CD4-positive, CD25-positive, alpha-beta regulatory T cell (primary cell): ENCODE data around the gene SERINC5. TPM values are rescaled to one million over a fixed set of nuclear protein-coding genes. Genes with fewer than 3 reads are reported as not detected.
"Not testable (repeated sequence)": the region's sequence is repeated elsewhere in the genome, so short reads cannot be mapped to it uniquely, and the experiment has no call there.

Experiments
- ATAC-seq, 2 donors: fragments of 150-1000 bp; cut with Tn5 transposase; one replicate each; pipeline ENCODE4 v1.10.0; 2021; ENCODE audit warnings: low read depth in 2 of 2, moderate number of reproducible peaks in 2 of 2, moderate library complexity in 1 of 2
- DNase-seq, 3 donors: peaks; one replicate each; pipeline versions ENCODE4 v3.0.0 to v3.0.0-alpha.2; 2012 to 2022; ENCODE audit warnings: mixed read lengths in 1 of 3
- H3K27ac ChIP-seq: one replicate; pipeline ENCODE4 v1.7.0; 2013; ENCODE audit warnings: mild to moderate bottlenecking, low read length; ENCODE audit not compliant: insufficient read depth, poor library complexity, severe bottlenecking
- H3K27me3 ChIP-seq: one replicate; pipeline ENCODE4 v1.7.0; 2013; ENCODE audit warnings: low read length; ENCODE audit not compliant: control insufficient read depth, insufficient read depth
- H3K36me3 ChIP-seq: one replicate; pipeline ENCODE4 v1.7.0; 2013; ENCODE audit warnings: mild to moderate bottlenecking, low read length, moderate library complexity; ENCODE audit not compliant: control insufficient read depth, insufficient read depth
- H3K4me1 ChIP-seq: 2 replicates; pipeline ENCODE4 v1.7.0; 2013; ENCODE audit warnings: mild to moderate bottlenecking, low read length; ENCODE audit not compliant: insufficient read depth, control insufficient read depth, poor library complexity, severe bottlenecking
- H3K4me3 ChIP-seq: one replicate; pipeline ENCODE4 v1.7.0; 2013; ENCODE audit warnings: low read depth, mild to moderate bottlenecking, low read length, moderate library complexity
- H3K9me3 ChIP-seq, 2 experiments: 1 replicate in 1 of 2; 2 replicates in 1 of 2; pipeline ENCODE4 v1.7.0; 2013; ENCODE audit warnings: low read length in 2 of 2, mild to moderate bottlenecking in 1 of 2, moderate library complexity in 1 of 2; ENCODE audit not compliant: control insufficient read depth in 2 of 2
- H3K27ac Mint-ChIP-seq, 3 donors: one replicate each; pipeline ENCODE4 v1.8.0; 2020 to 2022; ENCODE audit warnings: mild to moderate bottlenecking in 3 of 3, mixed read lengths in 3 of 3, moderate library complexity in 2 of 3
- H3K27me3 Mint-ChIP-seq: one replicate; pipeline ENCODE4 v1.8.0; 2022; ENCODE audit warnings: mild to moderate bottlenecking, mixed read lengths
- H3K36me3 Mint-ChIP-seq: one replicate; pipeline ENCODE4 v1.8.0; 2020; ENCODE audit warnings: mixed read lengths
- H3K4me1 Mint-ChIP-seq, 4 donors: one replicate each; pipeline ENCODE4 v1.8.0; 2020 to 2022; ENCODE audit warnings: mixed read lengths in 4 of 4, mild to moderate bottlenecking in 1 of 4
- H3K4me3 Mint-ChIP-seq, 4 donors: one replicate each; pipeline ENCODE4 v1.8.0; 2020 to 2022; ENCODE audit warnings: mild to moderate bottlenecking in 4 of 4, mixed read lengths in 4 of 4, moderate library complexity in 3 of 4
- H3K9me3 Mint-ChIP-seq, 7 donors: one replicate each; pipeline ENCODE4 v1.8.0; 2020 to 2022; ENCODE audit warnings: mixed read lengths in 7 of 7, mild to moderate bottlenecking in 3 of 7, moderate library complexity in 2 of 7
- polyA plus RNA-seq, 4 donors: library from polyadenylated mRNA; unstranded; fragments of 300-500 nt; fragmentation: Illumina TruSeq; gene quantifications; one replicate each; pipeline ENCODE4 v1.2.3, GENCODE V29; 2021
- total RNA-seq: library from RNA; stranded (reverse); gene quantifications from one replicate; pipeline ENCODE4 v1.2.3, GENCODE V29; 2022

SERINC5 gene
- 80.3 TPM for total RNA-seq
- 10 to 100 TPM; 12.7 to 21.5 (median 14.9) TPM for polyA plus RNA-seq

- Mint-ChIP-seq H3K27ac (peak within 1 kb of the TSS; percentile 94 to 96 (median 95)), H3K36me3 (peaks cover 14% of the 10 kb centered on the region), H3K9me3 (peaks cover 0 to 3% (median 0%) of the 10 kb centered on the region in 7 donors), H3K4me3 (peak within 1 kb of the TSS; percentile 95 to 99 (median 96)), H3K27me3 (no peaks in the 10 kb centered on the region), H3K4me1 (peaks cover 17 to 57% (median 38%) of the 10 kb centered on the region in 4 donors)
- Histone ChIP-seq H3K36me3 (no peaks in the 10 kb centered on the region), H3K27me3 (no peaks in the 10 kb centered on the region), H3K27ac (peak within 1 kb of the TSS; percentile 86), H3K4me3 (peak within 1 kb of the TSS; percentile 100), H3K4me1 (peaks cover 37% of the 10 kb centered on the region), H3K9me3 (no peaks in the 10 kb centered on the region)
- ATAC-seq (peak; percentile 86 to 91), DNase-seq (peak; percentile 84 to 86 (median 85))
Measured at GRCh38 chr5:80255811-80256712, at the start of gene SERINC5. TSS of gene SERINC5 (minus strand) at chr5:80256048. CDS start at chr5:80255922, 126 bp downstream.

- no peak overlapping the region for H3K27ac ChIP-seq
- H3K36me3 ChIP-seq, result no peaks in the 10 kb centered on the region
- H3K27ac Mint-ChIP-seq, result peak overlapping the region in 1 of 3 donors; percentile 34
- DNase-seq (no peak), ATAC-seq (no peak)
- H3K27me3 ChIP-seq, result no peaks in the 10 kb centered on the region
- H3K4me3 ChIP-seq, result no peak overlapping the region
- H3K27me3 Mint-ChIP-seq, result no peaks in the 10 kb centered on the region
- H3K9me3 Mint-ChIP-seq, result no peaks in the 10 kb centered on the region
- no peak overlapping the region for H3K4me3 Mint-ChIP-seq
- no peaks in the 10 kb centered on the region for H3K36me3 Mint-ChIP-seq
- H3K4me1 Mint-ChIP-seq, result peaks cover 0 to 2% (median under 1%) of the 10 kb centered on the region in 4 donors
- H3K4me1 ChIP-seq, result no peaks in the 10 kb centered on the region
- H3K9me3 ChIP-seq, result no peaks in the 10 kb centered on the region
Measured at GRCh38 chr5:80302636-80303035, 46.8 kb upstream of the SERINC5 start.

- not testable (repeated sequence) for H3K27me3 Mint-ChIP-seq, H3K27ac ChIP-seq, H3K4me3 ChIP-seq, H3K9me3 ChIP-seq, ATAC-seq, H3K27me3 ChIP-seq, H3K9me3 Mint-ChIP-seq, H3K4me3 Mint-ChIP-seq, DNase-seq, H3K4me1 Mint-ChIP-seq, H3K36me3 Mint-ChIP-seq, H3K4me1 ChIP-seq, H3K27ac Mint-ChIP-seq, H3K36me3 ChIP-seq
Measured at GRCh38 chr5:80301342-80301741, 45.5 kb upstream of the SERINC5 start.

- H3K27ac Mint-ChIP-seq, H3K4me1 Mint-ChIP-seq, H3K9me3 ChIP-seq, H3K36me3 Mint-ChIP-seq, H3K4me1 ChIP-seq, H3K27me3 Mint-ChIP-seq, H3K4me3 ChIP-seq, H3K4me3 Mint-ChIP-seq, H3K36me3 ChIP-seq, DNase-seq, H3K27me3 ChIP-seq, ATAC-seq, H3K27ac ChIP-seq, H3K9me3 Mint-ChIP-seq: not testable (repeated sequence)
Measured at GRCh38 chr5:80300796-80301195, 44.9 kb upstream of the SERINC5 start.

- Mint-ChIP-seq H3K4me1 (no peaks in the 10 kb centered on the region), H3K4me3 (no peak overlapping the region), H3K36me3 (no peaks in the 10 kb centered on the region), H3K9me3 (no peaks in the 10 kb centered on the region), H3K27me3 (no peaks in the 10 kb centered on the region), H3K27ac (no peak overlapping the region)
- no peaks in the 10 kb centered on the region for H3K9me3 ChIP-seq
- no peak overlapping the region for H3K27ac ChIP-seq
- H3K27me3 ChIP-seq, result no peaks in the 10 kb centered on the region
- ATAC-seq (no peak), DNase-seq (no peak)
- no peak overlapping the region for H3K4me3 ChIP-seq
- H3K4me1 ChIP-seq, result no peaks in the 10 kb centered on the region
- H3K36me3 ChIP-seq, result no peaks in the 10 kb centered on the region
Measured at GRCh38 chr5:80300125-80300524, 44.3 kb upstream of the SERINC5 start.

- no peaks in the 10 kb centered on the region for H3K9me3 Mint-ChIP-seq
- H3K27ac ChIP-seq, result no peak overlapping the region
- H3K4me1 Mint-ChIP-seq, result no peaks in the 10 kb centered on the region
Measured at GRCh38 chr5:80299601-80300000, 43.8 kb upstream of the SERINC5 start.

GRCh38 chr5:80296121-80296520, 40.3 kb upstream of the SERINC5 start:
- H3K27me3 ChIP-seq, result no peaks in the 10 kb centered on the region
- H3K4me1 Mint-ChIP-seq, result no peaks in the 10 kb centered on the region
- H3K27ac Mint-ChIP-seq, result no peak overlapping the region
- H3K27me3 Mint-ChIP-seq, result no peaks in the 10 kb centered on the region
- no peak overlapping the region for H3K4me3 Mint-ChIP-seq
- no peaks in the 10 kb centered on the region for H3K36me3 Mint-ChIP-seq
- H3K27ac ChIP-seq, result no peak overlapping the region
- no peaks in the 10 kb centered on the region for H3K9me3 ChIP-seq
- H3K36me3 ChIP-seq, result no peaks in the 10 kb centered on the region
- no peaks in the 10 kb centered on the region for H3K4me1 ChIP-seq
- H3K9me3 Mint-ChIP-seq, result peaks cover 0 to 1% (median 0%) of the 10 kb centered on the region in 7 donors
- ATAC-seq (no peak), DNase-seq (no peak)
- no peak overlapping the region for H3K4me3 ChIP-seq

More at GRCh38 chr5:80299601-80300000, 43.8 kb upstream of the SERINC5 start:
- H3K4me3 Mint-ChIP-seq, result no peak overlapping the region
- H3K36me3 Mint-ChIP-seq, result no peaks in the 10 kb centered on the region
- DNase-seq (no peak), ATAC-seq (no peak)
- Histone ChIP-seq H3K36me3 (no peaks in the 10 kb centered on the region), H3K4me1 (no peaks in the 10 kb centered on the region), H3K4me3 (no peak overlapping the region), H3K27me3 (no peaks in the 10 kb centered on the region), H3K9me3 (no peaks in the 10 kb centered on the region)
- no peaks in the 10 kb centered on the region for H3K27me3 Mint-ChIP-seq
- no peak overlapping the region for H3K27ac Mint-ChIP-seq

- no peaks in the 10 kb centered on the region for H3K9me3 ChIP-seq
- DNase-seq (no peak), ATAC-seq (no peak)
- Mint-ChIP-seq H3K36me3 (no peaks in the 10 kb centered on the region), H3K4me1 (peaks cover 0 to 5% (median 0%) of the 10 kb centered on the region in 4 donors), H3K27ac (no peak overlapping the region), H3K4me3 (no peak overlapping the region), H3K9me3 (peaks cover 0 to 1% (median 0%) of the 10 kb centered on the region in 7 donors), H3K27me3 (peaks cover 8% of the 10 kb centered on the region)
- no peaks in the 10 kb centered on the region for H3K27me3 ChIP-seq
- no peak overlapping the region for H3K4me3 ChIP-seq
- no peak overlapping the region for H3K27ac ChIP-seq
- no peaks in the 10 kb centered on the region for H3K36me3 ChIP-seq
- no peaks in the 10 kb centered on the region for H3K4me1 ChIP-seq
Measured at GRCh38 chr5:80291761-80292160, 35.9 kb upstream of the SERINC5 start.
